ENCODE results near the gene PLXDC2. TPM values are rescaled to one million over a fixed set of nuclear protein-coding genes. Genes with fewer than 3 reads are reported as not detected.

The PLXDC2 gene
- total and polyA plus RNA-seq, 2 experiments from 2014 or later, result 13.5 to 19.4 TPM

DNA sequence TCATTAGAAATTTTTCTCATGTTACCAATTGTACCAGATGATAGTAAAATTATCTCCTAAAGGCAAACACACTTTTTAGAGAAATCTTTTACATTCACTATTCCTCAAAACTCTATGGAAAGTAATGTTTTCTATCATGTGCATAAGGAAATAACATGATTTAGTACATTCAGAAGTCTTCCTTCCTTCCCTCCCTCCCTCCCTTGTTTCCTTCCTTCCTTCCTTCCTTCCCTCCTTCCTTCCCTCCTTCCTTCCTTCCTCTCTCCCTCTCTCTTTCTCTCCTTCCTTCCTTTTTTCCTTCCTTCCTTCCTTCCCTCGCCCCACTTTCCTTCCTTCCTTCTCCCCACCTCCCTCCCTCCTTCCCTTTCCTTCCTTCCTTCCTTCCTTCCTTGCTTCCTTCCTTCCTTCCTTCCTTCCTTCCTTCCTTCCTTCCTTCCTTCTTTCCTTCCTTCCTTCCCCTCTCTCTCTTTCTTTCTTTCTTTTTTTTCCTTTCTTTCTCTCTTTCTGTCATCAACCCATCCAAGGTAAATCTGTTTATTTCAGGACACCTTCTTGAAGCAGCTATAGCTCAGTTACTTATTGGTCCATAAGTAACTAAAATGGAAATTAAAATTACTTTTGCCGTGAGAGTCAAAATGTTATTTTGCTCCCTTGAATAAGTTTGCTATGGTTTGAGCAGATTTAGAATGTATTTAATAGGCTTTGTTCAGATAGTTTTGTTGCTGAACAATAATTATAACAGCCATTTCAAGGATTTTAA is 197.9 kb downstream of the PLXDC2 start (continued):
- TF ChIP-seq EZH2 (IDR thresholded peaks at IDR 0.05; ENCODE audit: low read depth, unreplicated experiment) (no peak), CREB1 (CRISPR knock-in tag; IDR thresholded peaks at IDR 0.05; ENCODE audit: low read depth) (no peak)
- TF ChIP-seq, protein P1, sequence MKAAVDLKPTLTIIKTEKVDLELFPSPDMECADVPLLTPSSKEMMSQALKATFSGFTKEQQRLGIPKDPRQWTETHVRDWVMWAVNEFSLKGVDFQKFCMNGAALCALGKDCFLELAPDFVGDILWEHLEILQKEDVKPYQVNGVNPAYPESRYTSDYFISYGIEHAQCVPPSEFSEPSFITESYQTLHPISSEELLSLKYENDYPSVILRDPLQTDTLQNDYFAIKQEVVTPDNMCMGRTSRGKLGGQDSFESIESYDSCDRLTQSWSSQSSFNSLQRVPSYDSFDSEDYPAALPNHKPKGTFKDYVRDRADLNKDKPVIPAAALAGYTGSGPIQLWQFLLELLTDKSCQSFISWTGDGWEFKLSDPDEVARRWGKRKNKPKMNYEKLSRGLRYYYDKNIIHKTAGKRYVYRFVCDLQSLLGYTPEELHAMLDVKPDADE (IDR thresholded peaks at IDR 0.05), result no peak
- TF ChIP-seq, protein P2, sequence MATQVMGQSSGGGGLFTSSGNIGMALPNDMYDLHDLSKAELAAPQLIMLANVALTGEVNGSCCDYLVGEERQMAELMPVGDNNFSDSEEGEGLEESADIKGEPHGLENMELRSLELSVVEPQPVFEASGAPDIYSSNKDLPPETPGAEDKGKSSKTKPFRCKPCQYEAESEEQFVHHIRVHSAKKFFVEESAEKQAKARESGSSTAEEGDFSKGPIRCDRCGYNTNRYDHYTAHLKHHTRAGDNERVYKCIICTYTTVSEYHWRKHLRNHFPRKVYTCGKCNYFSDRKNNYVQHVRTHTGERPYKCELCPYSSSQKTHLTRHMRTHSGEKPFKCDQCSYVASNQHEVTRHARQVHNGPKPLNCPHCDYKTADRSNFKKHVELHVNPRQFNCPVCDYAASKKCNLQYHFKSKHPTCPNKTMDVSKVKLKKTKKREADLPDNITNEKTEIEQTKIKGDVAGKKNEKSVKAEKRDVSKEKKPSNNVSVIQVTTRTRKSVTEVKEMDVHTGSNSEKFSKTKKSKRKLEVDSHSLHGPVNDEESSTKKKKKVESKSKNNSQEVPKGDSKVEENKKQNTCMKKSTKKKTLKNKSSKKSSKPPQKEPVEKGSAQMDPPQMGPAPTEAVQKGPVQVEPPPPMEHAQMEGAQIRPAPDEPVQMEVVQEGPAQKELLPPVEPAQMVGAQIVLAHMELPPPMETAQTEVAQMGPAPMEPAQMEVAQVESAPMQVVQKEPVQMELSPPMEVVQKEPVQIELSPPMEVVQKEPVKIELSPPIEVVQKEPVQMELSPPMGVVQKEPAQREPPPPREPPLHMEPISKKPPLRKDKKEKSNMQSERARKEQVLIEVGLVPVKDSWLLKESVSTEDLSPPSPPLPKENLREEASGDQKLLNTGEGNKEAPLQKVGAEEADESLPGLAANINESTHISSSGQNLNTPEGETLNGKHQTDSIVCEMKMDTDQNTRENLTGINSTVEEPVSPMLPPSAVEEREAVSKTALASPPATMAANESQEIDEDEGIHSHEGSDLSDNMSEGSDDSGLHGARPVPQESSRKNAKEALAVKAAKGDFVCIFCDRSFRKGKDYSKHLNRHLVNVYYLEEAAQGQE (IDR thresholded peaks at IDR 0.05; ENCODE audit: unreplicated experiment), result no peak

DNA sequence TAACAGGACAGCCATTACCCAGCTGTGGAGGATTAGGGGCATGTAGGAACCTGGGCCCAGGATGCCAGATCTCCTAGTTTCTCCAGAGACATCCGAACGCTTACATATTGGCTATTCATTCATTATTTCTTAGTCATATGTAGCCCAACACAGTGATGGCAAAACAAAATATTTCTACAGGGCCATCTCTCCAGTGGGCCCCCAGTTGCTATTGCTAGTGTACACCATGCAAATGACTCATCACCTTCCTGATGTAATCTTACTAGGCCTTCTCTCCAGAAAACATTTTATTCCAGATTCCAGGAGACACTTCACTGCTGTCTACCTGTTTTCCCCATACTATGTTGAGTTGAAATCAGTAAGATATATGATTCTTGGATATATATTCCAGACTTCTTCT is 201.7 kb downstream of the PLXDC2 start:
- Histone ChIP-seq H3K9me2 (ENCODE audit: insufficient read depth) (peaks cover 11% of the 10 kb centered on the region; the same call in 1 of the 2 replicates), H3K27me3 (ENCODE audit: insufficient read depth) (no peaks in the 10 kb centered on the region), H3K36me3 (ENCODE audit: insufficient read depth) (no peaks in the 10 kb centered on the region), H2AFZ (no peak overlapping the region), H3K79me2 (replicated peaks; ENCODE audit: insufficient read depth) (peaks cover 8% of the 10 kb centered on the region), H3K4me1 (ENCODE audit: insufficient read depth) (peaks cover 10% of the 10 kb centered on the region), H3K4me3 (no peak overlapping the region), H4K20me1 (replicated peaks; ENCODE audit: insufficient read depth) (no peaks in the 10 kb centered on the region), H3K27ac (ENCODE audit: low read depth) (no peak overlapping the region), H3F3A (replicated peaks; ENCODE audit: low read depth) (no peaks in the 10 kb centered on the region), H3K4me2 (no peak overlapping the region)
- no peak for TF ChIP-seq EZH2 (IDR thresholded peaks at IDR 0.05; ENCODE audit: low read depth, unreplicated experiment)
- Mint-ChIP-seq H3K27ac (no peak overlapping the region), H3K9me3 (no peaks in the 10 kb centered on the region; the same call in 2 of the 3 replicates), H3K4me3 (no peak overlapping the region), H3K27me3 (ENCODE audit: insufficient read depth, low read depth, poor library complexity) (no peaks in the 10 kb centered on the region), H3K4me1 (peaks cover 13% of the 10 kb centered on the region), H3K36me3 (ENCODE audit: low read depth) (peaks cover 9% of the 10 kb centered on the region; the same call in 2 of the 3 replicates)
- no peak for DNase-seq (ENCODE audit: low spot score)
- ATAC-seq, result no peak

DNA sequence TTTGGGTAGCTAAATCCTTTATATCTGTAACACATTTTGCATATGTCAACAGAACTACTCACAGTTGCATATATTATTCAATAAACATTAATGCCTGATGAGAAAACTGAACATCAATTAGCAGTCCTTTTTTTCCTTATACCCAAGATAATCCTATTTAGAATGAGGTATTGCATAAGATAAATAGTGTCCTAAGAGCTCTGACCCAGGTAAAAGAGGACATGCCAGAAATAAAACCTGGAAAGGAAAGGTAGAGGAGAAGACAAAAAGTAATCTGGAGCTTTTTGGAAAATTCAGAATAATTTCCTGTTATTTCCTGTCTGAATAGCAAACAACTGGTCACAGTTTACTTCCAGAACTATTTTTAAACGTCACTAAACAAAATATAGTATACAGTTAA is 204.4 kb downstream of the PLXDC2 start:
- Histone ChIP-seq H3K9me2 (ENCODE audit: insufficient read depth) (peaks cover 7% of the 10 kb centered on the region; the same call in 1 of the 2 replicates), H2AFZ (no peak overlapping the region), H3K27me3 (ENCODE audit: insufficient read depth) (no peaks in the 10 kb centered on the region), H3K36me3 (ENCODE audit: insufficient read depth) (no peaks in the 10 kb centered on the region), H4K20me1 (replicated peaks; ENCODE audit: insufficient read depth) (no peaks in the 10 kb centered on the region), H3K79me2 (replicated peaks; ENCODE audit: insufficient read depth) (peaks cover 13% of the 10 kb centered on the region), H3K4me2 (no peak overlapping the region), H3K27ac (ENCODE audit: low read depth) (no peak overlapping the region), H3K4me3 (no peak overlapping the region), H3F3A (replicated peaks; ENCODE audit: low read depth) (no peaks in the 10 kb centered on the region), H3K4me1 (ENCODE audit: insufficient read depth) (no peaks in the 10 kb centered on the region)
- Mint-ChIP-seq H3K4me3 (no peak overlapping the region), H3K36me3 (ENCODE audit: low read depth) (peaks cover 7% of the 10 kb centered on the region; the same call in 2 of the 3 replicates), H3K9me3 (no peaks in the 10 kb centered on the region; the same call in 2 of the 3 replicates), H3K27me3 (ENCODE audit: insufficient read depth, low read depth, poor library complexity) (no peaks in the 10 kb centered on the region), H3K27ac (no peak overlapping the region), H3K4me1 (peaks cover 8% of the 10 kb centered on the region)
- DNase-seq (ENCODE audit: low spot score), result no peak
- ATAC-seq, result no peak
- TF ChIP-seq POLR2AphosphoS5 (IDR thresholded peaks at IDR 0.05; ENCODE audit: low read depth) (no peak), ZNF114 (CRISPR knock-in tag; IDR thresholded peaks at IDR 0.05) (no peak), EZH2 (IDR thresholded peaks at IDR 0.05; ENCODE audit: low read depth, unreplicated experiment) (no peak), CREB1 (CRISPR knock-in tag; IDR thresholded peaks at IDR 0.05; ENCODE audit: low read depth) (no peak), STAT1 (IDR thresholded peaks at IDR 0.05; ENCODE audit: unreplicated experiment) (no peak), NANOG (IDR thresholded peaks at IDR 0.05; ENCODE audit: borderline replicate concordance) (no peak), EZH2phosphoT487 (IDR thresholded peaks at IDR 0.05; ENCODE audit: unreplicated experiment) (no peak), JUNB (IDR thresholded peaks at IDR 0.05; ENCODE audit: unreplicated experiment) (no peak)
- TF ChIP-seq, protein P1 (IDR thresholded peaks at IDR 0.05), result no peak
- TF ChIP-seq, protein P3, sequence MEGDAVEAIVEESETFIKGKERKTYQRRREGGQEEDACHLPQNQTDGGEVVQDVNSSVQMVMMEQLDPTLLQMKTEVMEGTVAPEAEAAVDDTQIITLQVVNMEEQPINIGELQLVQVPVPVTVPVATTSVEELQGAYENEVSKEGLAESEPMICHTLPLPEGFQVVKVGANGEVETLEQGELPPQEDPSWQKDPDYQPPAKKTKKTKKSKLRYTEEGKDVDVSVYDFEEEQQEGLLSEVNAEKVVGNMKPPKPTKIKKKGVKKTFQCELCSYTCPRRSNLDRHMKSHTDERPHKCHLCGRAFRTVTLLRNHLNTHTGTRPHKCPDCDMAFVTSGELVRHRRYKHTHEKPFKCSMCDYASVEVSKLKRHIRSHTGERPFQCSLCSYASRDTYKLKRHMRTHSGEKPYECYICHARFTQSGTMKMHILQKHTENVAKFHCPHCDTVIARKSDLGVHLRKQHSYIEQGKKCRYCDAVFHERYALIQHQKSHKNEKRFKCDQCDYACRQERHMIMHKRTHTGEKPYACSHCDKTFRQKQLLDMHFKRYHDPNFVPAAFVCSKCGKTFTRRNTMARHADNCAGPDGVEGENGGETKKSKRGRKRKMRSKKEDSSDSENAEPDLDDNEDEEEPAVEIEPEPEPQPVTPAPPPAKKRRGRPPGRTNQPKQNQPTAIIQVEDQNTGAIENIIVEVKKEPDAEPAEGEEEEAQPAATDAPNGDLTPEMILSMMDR (conservative IDR thresholded peaks at IDR 0.05; ENCODE audit: low read depth in 2 of 2), result no peak
